GM12878 (cell line): ENCODE results near the gene YIF1A. TPM values are rescaled to one million over a fixed set of nuclear protein-coding genes. Genes with fewer than 3 reads are reported as not detected.

Experiments
- ATAC-seq: fragments of 200-7000 bp; cut with Tn5 transposase; 3 replicates; pipeline ENCODE4 v1.9.1; 2020; ENCODE audit warnings: mild to moderate bottlenecking, moderate library complexity
- BruUV-seq: library from RNA; stranded (reverse); fragments of 400-500 nt; replicated peaks from 2 replicates; lab custom pipeline; 2021; lab: Mats Ljungman, UMichigan
- CTCF ChIA-PET: fragments of 300-600 bp; sonication (Branson Sonifier 250); formaldehyde crosslinking; extraction: SDS; loops from one replicate; lab custom pipeline; 2021; ENCODE audit warnings: inconsistent platforms; lab: Yijun Ruan, JAX
- POLR2A ChIA-PET: fragments of 350-600 bp; formaldehyde crosslinking; extraction: SDS; loops from one replicate; lab custom pipeline; 2021; ENCODE audit warnings: inconsistent platforms; lab: Charles Lee
- RAD21 ChIA-PET: fragments of 300-600 bp; sonication (Branson Sonifier 250); formaldehyde crosslinking; loops from one replicate; lab custom pipeline; 2023; ENCODE audit warnings: antibody characterized with exemption; ENCODE audit not compliant: unreplicated experiment; lab: Charles Lee
- SMC1A ChIA-PET: fragments of 300-600 bp; sonication (Branson Sonifier 250); formaldehyde crosslinking; loops from one replicate; lab custom pipeline; 2023; ENCODE audit not compliant: unreplicated experiment, uncharacterized antibody; lab: Charles Lee
- DNase-seq: peaks from one replicate; pipeline ENCODE4 v3.0.0-alpha.2; 2011; ENCODE audit warnings: low read depth, low spot score
- FAIRE-seq: peaks from 3 replicates; lab custom pipeline; 2011; peaks lifted over from hg19 to GRCh38; lab: Jason Lieb, UNC
- H2AFZ ChIP-seq: 2 replicates; pipeline ENCODE4 v1.6.0; 2011; ENCODE audit warnings: low read depth, low read length, control low read depth; ENCODE audit not compliant: control insufficient read depth
- H3K27ac ChIP-seq: 2 replicates; pipeline ENCODE4 v1.5.1; 2011; ENCODE audit warnings: control low read depth; ENCODE audit not compliant: control insufficient read depth, insufficient read depth
- H3K27me3 ChIP-seq, 2 experiments: replicated peaks in 1 of 2; 2 replicates each; pipeline versions ENCODE4 v1.6.0 to v1.6.1; 2011; ENCODE audit warnings: low read length in 1 of 2; ENCODE audit not compliant: control insufficient read depth in 2 of 2, insufficient read depth in 2 of 2
- H3K36me3 ChIP-seq, 2 experiments: 2 replicates each; pipeline ENCODE4 v1.5.1; 2011; ENCODE audit warnings: low read length in 1 of 2; ENCODE audit not compliant: control insufficient read depth in 2 of 2, insufficient read depth in 2 of 2
- H3K4me1 ChIP-seq: 2 replicates; pipeline ENCODE4 v1.6.1; 2011; ENCODE audit warnings: mild to moderate bottlenecking, low read length, moderate library complexity, mixed read lengths; ENCODE audit not compliant: control insufficient read depth, insufficient read depth
- H3K4me2 ChIP-seq: 2 replicates; pipeline ENCODE4 v1.6.0; 2011; ENCODE audit warnings: control low read depth; ENCODE audit not compliant: control insufficient read depth, insufficient read depth
- H3K4me3 ChIP-seq: fragments of 200-600 bp; sonication (generic); 2 replicates; pipeline ENCODE4 v1.5.1; 2016
- H3K79me2 ChIP-seq: 2 replicates; pipeline ENCODE4 v1.6.0; 2011; ENCODE audit warnings: low read length; ENCODE audit not compliant: control insufficient read depth, insufficient read depth
- H3K9ac ChIP-seq: 2 replicates; pipeline ENCODE4 v1.8.0; 2011; ENCODE audit warnings: low read length, control low read depth, mixed read lengths; ENCODE audit not compliant: control insufficient read depth, insufficient read depth
- H3K9me3 ChIP-seq: replicated peaks from 3 replicates; pipeline ENCODE4 v1.5.1; 2011; ENCODE audit warnings: mild to moderate bottlenecking, low read length; ENCODE audit not compliant: control insufficient read depth, insufficient read depth
- H4K20me1 ChIP-seq: 2 replicates; pipeline ENCODE4 v1.6.0; 2011; ENCODE audit not compliant: control insufficient read depth, insufficient read depth
- ATF2 ChIP-seq: IDR thresholded peaks from 2 replicates; pipeline ENCODE4 v1.6.1; 2012; ENCODE audit warnings: low read length, inconsistent platforms
- BRCA1 ChIP-seq: IDR thresholded peaks from 2 replicates; pipeline ENCODE4 v1.6.1; 2011; ENCODE audit warnings: low read depth, low read length, improper control_type of control experiment
- CBX3 ChIP-seq: fragments of 200-600 bp; sonication (generic); IDR thresholded peaks from 2 replicates; pipeline ENCODE4 v1.6.1; 2016; ENCODE audit warnings: low read depth, borderline replicate concordance
- HDGF ChIP-seq: fragments of 450-650 bp; IDR thresholded peaks from 2 replicates; pipeline ENCODE4 v1.6.1; 2016; ENCODE audit warnings: antibody characterized with exemption
- MTA3 ChIP-seq: IDR thresholded peaks from 2 replicates; pipeline ENCODE4 v1.6.1; 2012; ENCODE audit warnings: low read length, inconsistent platforms, borderline replicate concordance
- NR2F1 ChIP-seq: fragments of 450-650 bp; conservative IDR thresholded peaks from 2 replicates; pipeline ENCODE4 v1.6.1; 2017; ENCODE audit warnings: mild to moderate bottlenecking
- PAX5 ChIP-seq: IDR thresholded peaks from 2 replicates; pipeline ENCODE4 v1.6.1; 2011; ENCODE audit warnings: low read depth, low read length, borderline replicate concordance
- RAD21 ChIP-seq: IDR thresholded peaks from 2 replicates; pipeline ENCODE4 v1.6.1; 2011; ENCODE audit warnings: mild to moderate bottlenecking, low read depth, low read length, moderate library complexity; ENCODE audit not compliant: insufficient read depth
- USF1 ChIP-seq: IDR thresholded peaks from 2 replicates; pipeline ENCODE4 v1.6.1; 2011; ENCODE audit warnings: borderline replicate concordance, low read depth, mild to moderate bottlenecking, moderate library complexity, mixed read lengths, low read length; ENCODE audit not compliant: insufficient read depth; ENCODE audit errors: extremely low read length
- WGBS: methylation state at CpG from one replicate; pipeline ENCODE4 v1.1.6; 2016; ENCODE audit warnings: low lambda C conversion rate; ENCODE audit not compliant: insufficient replicate concordance, insufficient coverage; ENCODE audit errors: missing lambda C conversion rate; 5-methylcytosine and 5-hydroxymethylcytosine counted together
- in situ Hi-C: fragments of 300-500 bp; cut with MboI; formaldehyde crosslinking; loops from 9 replicates; pipeline ENCODE4 v1.14.3; 2018; ENCODE audit warnings: mixed read lengths
- intact Hi-C: fragments of 100-400 bp; cut with micrococcal nuclease; formaldehyde crosslinking; loops from one replicate; pipeline ENCODE4 v1.14.2; 2022; ENCODE audit not compliant: unreplicated experiment
- polyA plus RNA-seq, 11 experiments: library from polyadenylated mRNA; depleted of rRNA in 4 of 11; unstranded in 6 of 11; stranded (reverse) in 5 of 11; fragments of >200 nt; fragmentation: Nextera tagmentation in 4 of 11; fragmentation: Illumina TruSeq in 1 of 11; extraction: Ambion mirVana in 4 of 11; extraction: Trizol in 1 of 11; gene quantifications; 1 replicate in 1 of 11; 2 replicates in 10 of 11; pipeline versions ENCODE4 v1.2.1 to v1.2.3, GENCODE V29; 2011 to 2016; ENCODE audit warnings: inconsistent platforms in 2 of 11, missing spikeins in 2 of 11, low read depth in 1 of 11
- total RNA-seq, 4 experiments: library from RNA; depleted of rRNA in 3 of 4; stranded (reverse); fragments of >200 nt in 3 of 4; fragmentation: Illumina TruSeq in 1 of 4; extraction: Trizol in 1 of 4; gene quantifications; 2 replicates each; pipeline versions ENCODE4 v1.2.1 to v1.2.3, GENCODE V29; 2013 to 2021

YIF1A gene
- total and polyA plus RNA-seq, 10 of the 15 experiments (the other 5 are each of a cell fraction or from before 2014, with no cell fraction given) = 6.6 to 128 (median 71.7) TPM

- FAIRE-seq (no peak), DNase-seq (no peak), ATAC-seq (peak; percentile 48)
- intact Hi-C loops (loop anchor here (1.0 to 2.0 kb wide), 2 partner anchors 16 to 105 kb away; no protein-coding TSS in a partner anchor), in situ Hi-C loops (no loop called here)
- ChIA-PET CTCF (no interaction called here), POLR2A (no interaction called here), RAD21 (no interaction called here), SMC1A (no interaction called here)
- H3K4me2 ChIP-seq = no peak overlapping the region
- H3K27ac ChIP-seq = no peak overlapping the region
- 0 out of 2 replicates have a peak, but pooled peaks have one; percentile 16 for TF ChIP-seq NR2F1
- no peak for TF ChIP-seq BRCA1
- no peak for TF ChIP-seq RAD21
- peak; percentile 30; the same call in 1 of the 2 replicates for TF ChIP-seq HDGF
- no peak for TF ChIP-seq PAX5
- TF ChIP-seq MTA3 = no peak
- TF ChIP-seq USF1 = no peak
- TF ChIP-seq ATF2 = no peak
- no peak for TF ChIP-seq CBX3
- no peaks in the 10 kb centered on the region for H4K20me1 ChIP-seq
- WGBS = 70% methylated on average over 3 of the region's 3 CpGs
- no peak overlapping the region for H3K9ac ChIP-seq
- H3K79me2 ChIP-seq = no peaks in the 10 kb centered on the region
- H3K27me3 ChIP-seq = no peaks in the 10 kb centered on the region; a peak in 1 of 4 replicates
- no peaks in the 10 kb centered on the region for H3K36me3 ChIP-seq
- no peaks in the 10 kb centered on the region for H3K9me3 ChIP-seq
- H2AFZ ChIP-seq = peak overlapping the region; percentile 61; the same call in 1 of the 2 replicates
- BruUV-seq = no TSS peak
- H3K4me1 ChIP-seq = peaks cover 10% of the 10 kb centered on the region; the same call in 1 of the 2 replicates
- no peak overlapping the region for H3K4me3 ChIP-seq
These were observed 39.0 kb upstream of the YIF1A start for GRCh38 chr11:66328031-66328301.
